Measurements from ENCODE around the gene RALGPS1.

The RALGPS1 gene

GRCh38 chr9:127183814-127184582 lies 269.4 kb downstream of the RALGPS1 start:
- Histone ChIP-seq H3K9me3 (no peaks in the 10 kb centered on the region), H3K4me1 (ENCODE audit: control insufficient read depth in 1 of 2, insufficient read depth in 1 of 2, low read depth in 1 of 2, low read length in 1 of 2) (no peaks in the 10 kb centered on the region), H3K27ac (no peak overlapping the region), H3K27me3 (no peaks in the 10 kb centered on the region), H3K4me3 (ENCODE audit: low read depth in 1 of 2, low read length in 1 of 2) (no peak overlapping the region), H3K36me3 (peaks cover 3% of the 10 kb centered on the region)
- TF ChIP-seq CTCF (IDR thresholded peaks at IDR 0.05), result no peak

- Histone ChIP-seq H3K4me3 (ENCODE audit: low read depth in 1 of 2, low read length in 1 of 2) (no peak overlapping the region), H3K36me3 (peaks cover 3% of the 10 kb centered on the region), H3K9me3 (no peaks in the 10 kb centered on the region), H3K27me3 (no peaks in the 10 kb centered on the region), H3K27ac (no peak overlapping the region), H3K4me1 (ENCODE audit: control insufficient read depth in 1 of 2, insufficient read depth in 1 of 2, low read depth in 1 of 2, low read length in 1 of 2) (no peaks in the 10 kb centered on the region)
- no peak for TF ChIP-seq CTCF (IDR thresholded peaks at IDR 0.05)
Observed at GRCh38 chr9:127184641-127185040, 270.1 kb downstream of the RALGPS1 start.

- Histone ChIP-seq H3K4me1 (ENCODE audit: control insufficient read depth in 1 of 2, insufficient read depth in 1 of 2, low read depth in 1 of 2, low read length in 1 of 2) (no peaks in the 10 kb centered on the region), H3K27ac (no peak overlapping the region), H3K4me3 (ENCODE audit: low read depth in 1 of 2, low read length in 1 of 2) (no peak overlapping the region), H3K9me3 (no peaks in the 10 kb centered on the region), H3K36me3 (peaks cover 3% of the 10 kb centered on the region), H3K27me3 (no peaks in the 10 kb centered on the region)
- TF ChIP-seq CTCF (IDR thresholded peaks at IDR 0.05), result no peak
Observed at GRCh38 chr9:127185181-127185580, 270.6 kb downstream of the RALGPS1 start.

- TF ChIP-seq CTCF (IDR thresholded peaks at IDR 0.05), result no peak
- H3K36me3 ChIP-seq, result peaks cover 3% of the 10 kb centered on the region
- H3K9me3 ChIP-seq, result no peaks in the 10 kb centered on the region
- H3K27ac ChIP-seq, result no peak overlapping the region
- H3K27me3 ChIP-seq, result no peaks in the 10 kb centered on the region
- no peaks in the 10 kb centered on the region for H3K4me1 ChIP-seq (ENCODE audit: control insufficient read depth in 1 of 2, insufficient read depth in 1 of 2, low read depth in 1 of 2, low read length in 1 of 2)
- no peak overlapping the region for H3K4me3 ChIP-seq (ENCODE audit: low read depth in 1 of 2, low read length in 1 of 2)
Observed at GRCh38 chr9:127185931-127186781, 271.6 kb downstream of the RALGPS1 start.

GRCh38 chr9:127186806-127187205 lies 272.2 kb downstream of the RALGPS1 start:
- no peaks in the 10 kb centered on the region for H3K4me1 ChIP-seq (ENCODE audit: control insufficient read depth in 1 of 2, insufficient read depth in 1 of 2, low read depth in 1 of 2, low read length in 1 of 2)
- H3K9me3 ChIP-seq, result no peaks in the 10 kb centered on the region
- TF ChIP-seq CTCF (IDR thresholded peaks at IDR 0.05), result no peak
- no peak overlapping the region for H3K27ac ChIP-seq
- H3K27me3 ChIP-seq, result no peaks in the 10 kb centered on the region
- H3K4me3 ChIP-seq (ENCODE audit: low read depth in 1 of 2, low read length in 1 of 2), result no peak overlapping the region
- peaks cover 3% of the 10 kb centered on the region for H3K36me3 ChIP-seq
